ENCODE results near the gene DDRGK1.

GRCh38 chr20:3248167-3248992 lies 43.9 kb upstream of the DDRGK1 start:
- TF ChIP-seq, protein P1, sequence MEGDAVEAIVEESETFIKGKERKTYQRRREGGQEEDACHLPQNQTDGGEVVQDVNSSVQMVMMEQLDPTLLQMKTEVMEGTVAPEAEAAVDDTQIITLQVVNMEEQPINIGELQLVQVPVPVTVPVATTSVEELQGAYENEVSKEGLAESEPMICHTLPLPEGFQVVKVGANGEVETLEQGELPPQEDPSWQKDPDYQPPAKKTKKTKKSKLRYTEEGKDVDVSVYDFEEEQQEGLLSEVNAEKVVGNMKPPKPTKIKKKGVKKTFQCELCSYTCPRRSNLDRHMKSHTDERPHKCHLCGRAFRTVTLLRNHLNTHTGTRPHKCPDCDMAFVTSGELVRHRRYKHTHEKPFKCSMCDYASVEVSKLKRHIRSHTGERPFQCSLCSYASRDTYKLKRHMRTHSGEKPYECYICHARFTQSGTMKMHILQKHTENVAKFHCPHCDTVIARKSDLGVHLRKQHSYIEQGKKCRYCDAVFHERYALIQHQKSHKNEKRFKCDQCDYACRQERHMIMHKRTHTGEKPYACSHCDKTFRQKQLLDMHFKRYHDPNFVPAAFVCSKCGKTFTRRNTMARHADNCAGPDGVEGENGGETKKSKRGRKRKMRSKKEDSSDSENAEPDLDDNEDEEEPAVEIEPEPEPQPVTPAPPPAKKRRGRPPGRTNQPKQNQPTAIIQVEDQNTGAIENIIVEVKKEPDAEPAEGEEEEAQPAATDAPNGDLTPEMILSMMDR (IDR thresholded peaks at IDR 0.05; ENCODE audit: poor library complexity): no peak
- TF ChIP-seq EZH2phosphoT487 (IDR thresholded peaks at IDR 0.05; ENCODE audit: low read depth, severe bottlenecking, unreplicated experiment) (no peak), EZH2 (IDR thresholded peaks at IDR 0.05; ENCODE audit: borderline replicate concordance) (no peak)
